H1 (cell line): ENCODE results near the gene HTR3A. TPM values are rescaled to one million over a fixed set of nuclear protein-coding genes. Genes with fewer than 3 reads are reported as not detected.

Source experiments
- ASH2L ChIP-seq: fragments of 200-600, 300-600 bp; sonication (generic); IDR thresholded peaks from one replicate; pipeline ENCODE4 v1.7.1; 2017; ENCODE audit warnings: low read length
- BRCA1 ChIP-seq: IDR thresholded peaks from 2 replicates; pipeline ENCODE4 v1.6.1; 2012; ENCODE audit warnings: low read depth, low read length, improper control_type of control experiment
- CHD2 ChIP-seq: IDR thresholded peaks from 2 replicates; pipeline ENCODE4 v1.6.1; 2012; ENCODE audit warnings: low read length, improper control_type of control experiment
- FOSL1 ChIP-seq: IDR thresholded peaks from 2 replicates; pipeline ENCODE4 v1.6.1; 2011; ENCODE audit warnings: mild to moderate bottlenecking, low read depth, low read length, moderate library complexity; ENCODE audit not compliant: insufficient read depth
- GABPA ChIP-seq: IDR thresholded peaks from 2 replicates; pipeline ENCODE4 v1.6.1; 2011; ENCODE audit warnings: mild to moderate bottlenecking, low read length, moderate library complexity, borderline replicate concordance; ENCODE audit not compliant: insufficient read depth
- HDAC2 ChIP-seq, 2 experiments: fragments of 300-600 bp in 1 of 2; sonication (generic) in 1 of 2; IDR thresholded peaks; 2 replicates each; pipeline ENCODE4 v1.6.1; 2011 to 2012; ENCODE audit warnings: low read depth in 2 of 2, low read length in 2 of 2, mild to moderate bottlenecking in 2 of 2, moderate library complexity in 2 of 2, borderline replicate concordance in 1 of 2, inconsistent platforms in 1 of 2
- NRF1 ChIP-seq: IDR thresholded peaks from 2 replicates; pipeline ENCODE4 v1.6.1; 2011; ENCODE audit warnings: mild to moderate bottlenecking, low read depth, low read length, improper control_type of control experiment
- POLR2AphosphoS5 ChIP-seq: IDR thresholded peaks from 2 replicates; pipeline ENCODE4 v1.6.1; 2011; ENCODE audit warnings: low read depth, low read length
- RXRA ChIP-seq: IDR thresholded peaks from 2 replicates; pipeline ENCODE4 v1.6.1; 2011; ENCODE audit warnings: low read depth, mild to moderate bottlenecking, low read length, moderate library complexity; ENCODE audit not compliant: insufficient read depth
- SIX5 ChIP-seq: IDR thresholded peaks from 2 replicates; pipeline ENCODE4 v1.6.1; 2011; ENCODE audit warnings: mild to moderate bottlenecking, low read depth, low read length
- SUZ12 ChIP-seq: fragments of 200-600 bp; sonication (generic); IDR thresholded peaks from 2 replicates; pipeline ENCODE4 v1.6.1; 2012; ENCODE audit warnings: mild to moderate bottlenecking, inconsistent platforms, low read length, moderate library complexity, mixed read lengths
- TEAD4 ChIP-seq: IDR thresholded peaks from 2 replicates; pipeline ENCODE4 v1.6.1; 2012; ENCODE audit warnings: low read depth, low read length, inconsistent platforms, mixed read lengths
- polyA plus RNA-seq, 7 experiments: library from polyadenylated mRNA; depleted of rRNA in 3 of 7; stranded (reverse) in 5 of 7; unstranded in 2 of 7; fragments of >200 nt in 5 of 7; fragments of 200-250 nt in 2 of 7; gene quantifications; 1 replicate in 5 of 7; 2 replicates in 1 of 7; 4 replicates in 1 of 7; pipeline versions ENCODE4 v1.2.1 to v1.2.3, GENCODE V29; 2011 to 2013; ENCODE audit warnings: missing spikeins in 2 of 7, mixed read lengths in 2 of 7
- total RNA-seq: library from RNA; stranded (reverse); fragmentation: NEBNext Ultra II Directional; extraction: Animal tissue kit (Norgen Biotek cat#: 25700); gene quantifications from 2 replicates; pipeline ENCODE4 v1.2.1, GENCODE V29; 2021
- TF ChIP-seq, protein P1 (sequence below): fragments of 300-600 bp; sonication (generic); IDR thresholded peaks from 2 replicates; pipeline ENCODE4 v1.7.1; 2012; ENCODE audit warnings: low read length, moderate library complexity, mild to moderate bottlenecking, inconsistent platforms; ENCODE audit not compliant: insufficient replicate concordance

Gene HTR3A
- total and polyA plus RNA-seq, 2 of the 8 experiments (the other 6 are each of a cell fraction or from before 2014, with no cell fraction given) = 7.5 to 8.9 TPM

DNA sequence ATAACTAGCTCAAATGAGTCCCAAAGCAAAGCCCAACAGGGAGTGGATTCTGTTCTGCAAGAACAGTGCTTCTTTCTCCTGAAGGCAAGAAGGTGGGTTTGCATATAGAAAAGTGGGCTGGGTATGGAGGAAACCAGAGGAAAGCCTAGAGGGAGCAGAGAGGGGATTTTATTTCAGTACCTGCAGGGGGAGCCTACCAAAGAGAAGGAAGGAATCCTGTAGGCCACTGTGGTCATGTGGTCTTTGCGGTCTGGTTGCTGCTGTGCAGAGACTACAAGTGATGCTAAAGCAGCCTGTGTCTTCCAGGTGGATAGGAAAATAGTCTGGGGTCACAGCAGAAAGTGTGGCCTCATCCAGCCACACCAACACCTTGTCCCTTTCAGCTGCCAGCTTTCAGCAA, 51.4 kb downstream of the HTR3A start (continued):
- TF ChIP-seq, protein P1, sequence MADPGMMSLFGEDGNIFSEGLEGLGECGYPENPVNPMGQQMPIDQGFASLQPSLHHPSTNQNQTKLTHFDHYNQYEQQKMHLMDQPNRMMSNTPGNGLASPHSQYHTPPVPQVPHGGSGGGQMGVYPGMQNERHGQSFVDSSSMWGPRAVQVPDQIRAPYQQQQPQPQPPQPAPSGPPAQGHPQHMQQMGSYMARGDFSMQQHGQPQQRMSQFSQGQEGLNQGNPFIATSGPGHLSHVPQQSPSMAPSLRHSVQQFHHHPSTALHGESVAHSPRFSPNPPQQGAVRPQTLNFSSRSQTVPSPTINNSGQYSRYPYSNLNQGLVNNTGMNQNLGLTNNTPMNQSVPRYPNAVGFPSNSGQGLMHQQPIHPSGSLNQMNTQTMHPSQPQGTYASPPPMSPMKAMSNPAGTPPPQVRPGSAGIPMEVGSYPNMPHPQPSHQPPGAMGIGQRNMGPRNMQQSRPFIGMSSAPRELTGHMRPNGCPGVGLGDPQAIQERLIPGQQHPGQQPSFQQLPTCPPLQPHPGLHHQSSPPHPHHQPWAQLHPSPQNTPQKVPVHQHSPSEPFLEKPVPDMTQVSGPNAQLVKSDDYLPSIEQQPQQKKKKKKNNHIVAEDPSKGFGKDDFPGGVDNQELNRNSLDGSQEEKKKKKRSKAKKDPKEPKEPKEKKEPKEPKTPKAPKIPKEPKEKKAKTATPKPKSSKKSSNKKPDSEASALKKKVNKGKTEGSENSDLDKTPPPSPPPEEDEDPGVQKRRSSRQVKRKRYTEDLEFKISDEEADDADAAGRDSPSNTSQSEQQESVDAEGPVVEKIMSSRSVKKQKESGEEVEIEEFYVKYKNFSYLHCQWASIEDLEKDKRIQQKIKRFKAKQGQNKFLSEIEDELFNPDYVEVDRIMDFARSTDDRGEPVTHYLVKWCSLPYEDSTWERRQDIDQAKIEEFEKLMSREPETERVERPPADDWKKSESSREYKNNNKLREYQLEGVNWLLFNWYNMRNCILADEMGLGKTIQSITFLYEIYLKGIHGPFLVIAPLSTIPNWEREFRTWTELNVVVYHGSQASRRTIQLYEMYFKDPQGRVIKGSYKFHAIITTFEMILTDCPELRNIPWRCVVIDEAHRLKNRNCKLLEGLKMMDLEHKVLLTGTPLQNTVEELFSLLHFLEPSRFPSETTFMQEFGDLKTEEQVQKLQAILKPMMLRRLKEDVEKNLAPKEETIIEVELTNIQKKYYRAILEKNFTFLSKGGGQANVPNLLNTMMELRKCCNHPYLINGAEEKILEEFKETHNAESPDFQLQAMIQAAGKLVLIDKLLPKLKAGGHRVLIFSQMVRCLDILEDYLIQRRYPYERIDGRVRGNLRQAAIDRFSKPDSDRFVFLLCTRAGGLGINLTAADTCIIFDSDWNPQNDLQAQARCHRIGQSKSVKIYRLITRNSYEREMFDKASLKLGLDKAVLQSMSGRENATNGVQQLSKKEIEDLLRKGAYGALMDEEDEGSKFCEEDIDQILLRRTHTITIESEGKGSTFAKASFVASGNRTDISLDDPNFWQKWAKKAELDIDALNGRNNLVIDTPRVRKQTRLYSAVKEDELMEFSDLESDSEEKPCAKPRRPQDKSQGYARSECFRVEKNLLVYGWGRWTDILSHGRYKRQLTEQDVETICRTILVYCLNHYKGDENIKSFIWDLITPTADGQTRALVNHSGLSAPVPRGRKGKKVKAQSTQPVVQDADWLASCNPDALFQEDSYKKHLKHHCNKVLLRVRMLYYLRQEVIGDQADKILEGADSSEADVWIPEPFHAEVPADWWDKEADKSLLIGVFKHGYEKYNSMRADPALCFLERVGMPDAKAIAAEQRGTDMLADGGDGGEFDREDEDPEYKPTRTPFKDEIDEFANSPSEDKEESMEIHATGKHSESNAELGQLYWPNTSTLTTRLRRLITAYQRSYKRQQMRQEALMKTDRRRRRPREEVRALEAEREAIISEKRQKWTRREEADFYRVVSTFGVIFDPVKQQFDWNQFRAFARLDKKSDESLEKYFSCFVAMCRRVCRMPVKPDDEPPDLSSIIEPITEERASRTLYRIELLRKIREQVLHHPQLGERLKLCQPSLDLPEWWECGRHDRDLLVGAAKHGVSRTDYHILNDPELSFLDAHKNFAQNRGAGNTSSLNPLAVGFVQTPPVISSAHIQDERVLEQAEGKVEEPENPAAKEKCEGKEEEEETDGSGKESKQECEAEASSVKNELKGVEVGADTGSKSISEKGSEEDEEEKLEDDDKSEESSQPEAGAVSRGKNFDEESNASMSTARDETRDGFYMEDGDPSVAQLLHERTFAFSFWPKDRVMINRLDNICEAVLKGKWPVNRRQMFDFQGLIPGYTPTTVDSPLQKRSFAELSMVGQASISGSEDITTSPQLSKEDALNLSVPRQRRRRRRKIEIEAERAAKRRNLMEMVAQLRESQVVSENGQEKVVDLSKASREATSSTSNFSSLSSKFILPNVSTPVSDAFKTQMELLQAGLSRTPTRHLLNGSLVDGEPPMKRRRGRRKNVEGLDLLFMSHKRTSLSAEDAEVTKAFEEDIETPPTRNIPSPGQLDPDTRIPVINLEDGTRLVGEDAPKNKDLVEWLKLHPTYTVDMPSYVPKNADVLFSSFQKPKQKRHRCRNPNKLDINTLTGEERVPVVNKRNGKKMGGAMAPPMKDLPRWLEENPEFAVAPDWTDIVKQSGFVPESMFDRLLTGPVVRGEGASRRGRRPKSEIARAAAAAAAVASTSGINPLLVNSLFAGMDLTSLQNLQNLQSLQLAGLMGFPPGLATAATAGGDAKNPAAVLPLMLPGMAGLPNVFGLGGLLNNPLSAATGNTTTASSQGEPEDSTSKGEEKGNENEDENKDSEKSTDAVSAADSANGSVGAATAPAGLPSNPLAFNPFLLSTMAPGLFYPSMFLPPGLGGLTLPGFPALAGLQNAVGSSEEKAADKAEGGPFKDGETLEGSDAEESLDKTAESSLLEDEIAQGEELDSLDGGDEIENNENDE = no peak
- TF ChIP-seq POLR2AphosphoS5 (no peak), CHD2 (no peak), TEAD4 (no peak), NRF1 (no peak), BRCA1 (no peak), HDAC2 (IDR thresholded peaks at IDR 0.05; ENCODE audit: borderline replicate concordance in 1 of 2, low read depth in 2 of 2, low read length in 2 of 2) (no peak), RXRA (no peak), GABPA (no peak), FOSL1 (no peak), SIX5 (no peak), SUZ12 (no peak), ASH2L (no peak)
